SU-DHL-6 (cell line): ENCODE results near the gene SGIP1.

Source experiments
- H2AFZ ChIP-seq: fragments of 200-600 bp; sonication (generic); 2 replicates; pipeline ENCODE4 v1.6.1; 2014; ENCODE audit warnings: low read depth, mild to moderate bottlenecking, moderate library complexity, mixed read lengths, antibody characterized with exemption, low read length; ENCODE audit not compliant: severe bottlenecking
- H3F3A ChIP-seq: fragments of 200-600 bp; shearing (Covaris generic); 2 replicates; pipeline ENCODE4 v1.6.0; 2016; ENCODE audit warnings: antibody characterized with exemption, mild to moderate bottlenecking; ENCODE audit not compliant: insufficient read depth
- H3K27ac ChIP-seq: fragments of 200-600 bp; sonication (generic); 2 replicates; pipeline ENCODE4 v1.5.1; 2016; ENCODE audit warnings: low read depth, mild to moderate bottlenecking, low read length, moderate library complexity, mixed read lengths
- H3K27me3 ChIP-seq: fragments of 200-600 bp; sonication (generic), shearing (Covaris generic); 2 replicates; pipeline ENCODE4 v1.6.0; 2014; ENCODE audit warnings: mild to moderate bottlenecking, low read length
- H3K36me3 ChIP-seq: fragments of 200-600 bp; sonication (generic); 2 replicates; pipeline ENCODE4 v1.6.1; 2014; ENCODE audit warnings: mild to moderate bottlenecking, low read length, mixed read lengths
- H3K4me2 ChIP-seq: fragments of 300-600, 200-600 bp; shearing (Covaris generic), sonication (generic); 2 replicates; pipeline ENCODE4 v1.6.0; 2014; ENCODE audit warnings: low read length, low read depth, mild to moderate bottlenecking; ENCODE audit not compliant: poor library complexity, severe bottlenecking
- H3K4me3 ChIP-seq: fragments of 200-600 bp; sonication (generic); 2 replicates; pipeline ENCODE4 v1.5.1; 2014; ENCODE audit warnings: antibody characterized with exemption, low read length, mild to moderate bottlenecking, mixed read lengths; ENCODE audit not compliant: insufficient read depth, poor library complexity, severe bottlenecking
- H3K79me2 ChIP-seq: fragments of 200-600 bp; sonication (generic); 2 replicates; pipeline ENCODE4 v1.6.1; 2014; ENCODE audit warnings: mild to moderate bottlenecking, low read length, moderate library complexity; ENCODE audit not compliant: insufficient read depth
- H3K9ac ChIP-seq: fragments of 200-600 bp; sonication (generic); 2 replicates; pipeline ENCODE4 v1.7.0; 2014; ENCODE audit warnings: mild to moderate bottlenecking, low read length
- H3K9me2 ChIP-seq: fragments of 200-600 bp; sonication (generic); replicated peaks from 2 replicates; pipeline ENCODE4 v1.6.1; 2014; ENCODE audit warnings: low read length; ENCODE audit not compliant: insufficient read depth
- H3K9me3 ChIP-seq: fragments of 200-600 bp; sonication (generic); 2 replicates; pipeline ENCODE4 v1.6.1; 2014; ENCODE audit warnings: low read length, mixed read lengths; ENCODE audit not compliant: insufficient read depth
- H4K20me1 ChIP-seq: fragments of 200-600 bp; sonication (generic); 2 replicates; pipeline ENCODE4 v1.6.1; 2014; ENCODE audit warnings: low read depth, mild to moderate bottlenecking, antibody characterized with exemption, low read length, moderate library complexity, mixed read lengths
- EZH2phosphoT487 ChIP-seq: fragments of 200-600 bp; sonication (generic), shearing (Covaris generic); conservative IDR thresholded peaks from 2 replicates; pipeline ENCODE4 v1.6.1; 2018; ENCODE audit warnings: mild to moderate bottlenecking, antibody characterized with exemption, low read length, moderate library complexity, mixed read lengths
- TF ChIP-seq, protein P1 (sequence below): fragments of 200-600 bp; sonication (generic); IDR thresholded peaks from one replicate; pipeline ENCODE4 v1.5.1; 2017; ENCODE audit warnings: antibody characterized with exemption, mild to moderate bottlenecking, low read length, moderate library complexity; ENCODE audit not compliant: insufficient read depth, poor library complexity, severe bottlenecking

The SGIP1 gene

DNA sequence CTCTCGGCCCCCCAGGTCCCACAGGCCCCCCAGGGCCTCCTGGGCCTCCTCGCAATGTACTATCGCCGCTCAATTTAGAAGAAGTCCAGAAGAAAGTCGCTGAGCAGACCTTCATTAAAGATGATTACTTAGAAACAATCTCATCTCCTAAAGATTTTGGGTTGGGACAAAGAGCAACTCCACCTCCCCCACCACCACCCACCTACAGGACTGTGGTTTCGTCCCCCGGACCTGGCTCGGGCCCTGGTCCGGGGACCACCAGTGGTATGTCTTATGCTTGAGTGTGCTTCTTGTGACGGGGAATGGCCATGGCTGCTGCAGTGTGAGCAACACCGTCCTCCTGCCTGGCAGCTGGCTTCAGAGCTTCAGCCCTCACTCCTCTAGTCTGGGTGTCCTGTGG, 148.2 kb downstream of the SGIP1 start:
- H3K4me2 ChIP-seq = no peak overlapping the region
- no peaks in the 10 kb centered on the region for H3K9me3 ChIP-seq
- H3K79me2 ChIP-seq = no peaks in the 10 kb centered on the region
- H2AFZ ChIP-seq = no peak overlapping the region
- no peaks in the 10 kb centered on the region for H3K36me3 ChIP-seq
- H3K4me3 ChIP-seq = no peak overlapping the region
- no peak for TF ChIP-seq EZH2phosphoT487
- TF ChIP-seq, protein P1, sequence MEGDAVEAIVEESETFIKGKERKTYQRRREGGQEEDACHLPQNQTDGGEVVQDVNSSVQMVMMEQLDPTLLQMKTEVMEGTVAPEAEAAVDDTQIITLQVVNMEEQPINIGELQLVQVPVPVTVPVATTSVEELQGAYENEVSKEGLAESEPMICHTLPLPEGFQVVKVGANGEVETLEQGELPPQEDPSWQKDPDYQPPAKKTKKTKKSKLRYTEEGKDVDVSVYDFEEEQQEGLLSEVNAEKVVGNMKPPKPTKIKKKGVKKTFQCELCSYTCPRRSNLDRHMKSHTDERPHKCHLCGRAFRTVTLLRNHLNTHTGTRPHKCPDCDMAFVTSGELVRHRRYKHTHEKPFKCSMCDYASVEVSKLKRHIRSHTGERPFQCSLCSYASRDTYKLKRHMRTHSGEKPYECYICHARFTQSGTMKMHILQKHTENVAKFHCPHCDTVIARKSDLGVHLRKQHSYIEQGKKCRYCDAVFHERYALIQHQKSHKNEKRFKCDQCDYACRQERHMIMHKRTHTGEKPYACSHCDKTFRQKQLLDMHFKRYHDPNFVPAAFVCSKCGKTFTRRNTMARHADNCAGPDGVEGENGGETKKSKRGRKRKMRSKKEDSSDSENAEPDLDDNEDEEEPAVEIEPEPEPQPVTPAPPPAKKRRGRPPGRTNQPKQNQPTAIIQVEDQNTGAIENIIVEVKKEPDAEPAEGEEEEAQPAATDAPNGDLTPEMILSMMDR = no peak
- H3K9ac ChIP-seq = no peak overlapping the region
- H3K27me3 ChIP-seq = no peaks in the 10 kb centered on the region
- no peaks in the 10 kb centered on the region for H3K9me2 ChIP-seq
- H3F3A ChIP-seq = no peaks in the 10 kb centered on the region
- H4K20me1 ChIP-seq = no peaks in the 10 kb centered on the region
- H3K27ac ChIP-seq = no peak overlapping the region

DNA sequence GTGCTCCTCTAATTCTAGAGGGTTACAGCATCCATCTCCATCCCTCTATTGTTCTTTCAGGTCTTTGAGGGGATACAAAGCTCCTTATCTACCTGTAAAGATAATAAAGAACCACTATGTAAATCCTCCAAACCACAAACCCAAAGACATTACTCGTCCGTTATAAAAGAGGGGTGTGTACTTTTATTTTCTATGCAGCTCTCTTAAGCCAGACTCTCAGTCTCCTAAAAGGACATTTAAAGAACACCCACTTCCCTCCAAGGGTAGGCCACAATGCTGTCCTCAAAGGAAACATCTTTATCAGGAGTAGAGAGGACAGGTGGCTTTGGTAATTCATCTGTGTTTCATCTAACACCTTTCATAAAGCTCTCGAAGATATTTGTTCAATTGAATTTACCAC, 150.4 kb downstream of the SGIP1 start:
- H3K9me2 ChIP-seq = no peaks in the 10 kb centered on the region
- no peak overlapping the region for H3K27ac ChIP-seq
- no peak overlapping the region for H3K9ac ChIP-seq
- H3F3A ChIP-seq = no peaks in the 10 kb centered on the region
- no peaks in the 10 kb centered on the region for H3K27me3 ChIP-seq
- H3K9me3 ChIP-seq = no peaks in the 10 kb centered on the region
- H3K4me2 ChIP-seq = no peak overlapping the region
- no peaks in the 10 kb centered on the region for H3K36me3 ChIP-seq
- H3K4me3 ChIP-seq = no peak overlapping the region
- no peaks in the 10 kb centered on the region for H4K20me1 ChIP-seq
- H3K79me2 ChIP-seq = no peaks in the 10 kb centered on the region
- no peak overlapping the region for H2AFZ ChIP-seq
- TF ChIP-seq, protein P1 = no peak
- no peak for TF ChIP-seq EZH2phosphoT487

DNA sequence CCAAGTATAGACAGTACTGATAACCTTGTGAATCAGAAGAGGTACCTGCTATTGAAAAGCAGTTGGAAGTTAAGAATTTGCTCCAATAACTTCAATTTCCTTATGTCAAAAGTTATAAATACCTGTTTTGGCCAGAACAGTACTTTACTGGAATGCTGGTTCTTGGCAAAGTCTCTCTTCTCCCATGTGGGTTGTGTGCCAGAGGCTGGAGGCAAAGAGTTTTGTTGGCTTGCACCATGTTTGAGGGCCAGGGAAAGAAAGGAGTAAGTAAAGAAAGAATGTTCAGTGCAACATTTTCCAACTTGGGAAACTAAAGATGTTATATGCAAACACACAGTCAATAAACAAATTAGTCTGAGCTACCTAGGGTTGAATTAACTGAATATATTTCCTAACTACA, 151.3 kb downstream of the SGIP1 start:
- Histone ChIP-seq H3K9me2 (no peaks in the 10 kb centered on the region), H3K4me3 (no peak overlapping the region), H3K4me2 (no peak overlapping the region), H3K9me3 (no peaks in the 10 kb centered on the region), H3K27me3 (no peaks in the 10 kb centered on the region), H2AFZ (no peak overlapping the region), H3F3A (no peaks in the 10 kb centered on the region), H4K20me1 (no peaks in the 10 kb centered on the region), H3K36me3 (no peaks in the 10 kb centered on the region), H3K27ac (no peak overlapping the region), H3K9ac (no peak overlapping the region), H3K79me2 (no peaks in the 10 kb centered on the region)
- TF ChIP-seq, protein P1 = no peak
- TF ChIP-seq EZH2phosphoT487 = no peak

DNA sequence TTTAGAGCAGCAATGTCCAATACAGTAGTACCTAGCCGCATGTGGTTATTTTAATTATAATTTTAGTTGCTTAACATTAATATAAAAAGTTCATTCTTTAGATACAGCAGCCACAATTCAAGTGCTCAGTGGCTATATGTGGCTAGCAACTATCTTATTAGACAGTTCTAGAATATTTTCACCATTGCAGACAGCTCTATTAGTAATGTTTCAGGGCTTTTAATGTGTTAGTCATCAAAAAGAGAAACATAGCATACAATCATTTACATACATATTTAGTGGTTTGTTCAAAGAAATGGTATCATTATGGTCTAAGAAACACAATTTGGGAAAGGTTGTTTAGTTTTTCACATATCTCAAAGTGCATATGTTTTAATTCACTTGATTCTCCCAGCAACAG, 151.7 kb downstream of the SGIP1 start:
- Histone ChIP-seq H3K27ac (no peak overlapping the region), H3K9ac (no peak overlapping the region), H3K4me3 (no peak overlapping the region), H3K4me2 (no peak overlapping the region), H3K9me3 (no peaks in the 10 kb centered on the region), H3F3A (no peaks in the 10 kb centered on the region), H3K9me2 (no peaks in the 10 kb centered on the region), H4K20me1 (no peaks in the 10 kb centered on the region), H3K79me2 (no peaks in the 10 kb centered on the region), H2AFZ (no peak overlapping the region), H3K36me3 (no peaks in the 10 kb centered on the region), H3K27me3 (no peaks in the 10 kb centered on the region)
- TF ChIP-seq, protein P1 = no peak
- TF ChIP-seq EZH2phosphoT487 = no peak
